Pancreas (tissue), 10 donors: Measurements from ENCODE around the gene EML6. TPM values are rescaled to one million over a fixed set of nuclear protein-coding genes. Genes with fewer than 3 reads are reported as not detected.
A peak's percentile ranks its signal among the peaks of the same experiment; 100 is the strongest.

Experiments
- ATAC-seq, 4 donors: fragments of 200-7000 bp; cut with Tn5 transposase; one replicate each; pipeline versions ENCODE4 v1.8.0 to v1.9.1; 2020; ENCODE audit warnings: mild to moderate bottlenecking in 4 of 4, moderate library complexity in 4 of 4
- DNase-seq, 6 donors: peaks; one replicate each; pipeline ENCODE4 v3.0.0-alpha.2; 2020
- FAIRE-seq: peaks from 2 replicates; lab custom pipeline; 2012; peaks lifted over from hg19 to GRCh38; lab: Jason Lieb, UNC
- H3K27ac ChIP-seq, 4 donors: fragments of 200-600 bp; sonication (generic); 1 replicate in 3 of 4; 2 replicates in 1 of 4; pipeline versions ENCODE4 v1.5.0 to v1.8.0; 2020
- H3K27me3 ChIP-seq, 4 donors: fragments of 200-600 bp; one replicate each; pipeline ENCODE4 v1.8.0; 2021
- H3K36me3 ChIP-seq, 3 donors: fragments of 200-600 bp; sonication (generic) in 1 of 3; one replicate each; pipeline versions ENCODE4 v1.5.0 to v1.8.0; 2020 to 2021
- H3K4me1 ChIP-seq, 3 donors: fragments of 200-600 bp; one replicate each; pipeline ENCODE4 v1.8.0; 2021
- H3K4me3 ChIP-seq, 4 donors: fragments of 200-600 bp; sonication (generic) in 2 of 4; one replicate each; pipeline versions ENCODE4 v1.5.0 to v1.8.0; 2020 to 2021
- H3K9me3 ChIP-seq, 4 donors: fragments of 200-600 bp; one replicate each; pipeline ENCODE4 v1.8.0; 2021
- CTCF ChIP-seq, 4 donors: fragments of 200-600 bp; sonication (generic) in 3 of 4; IDR thresholded peaks; one replicate each; pipeline versions ENCODE4 v1.5.0 to v1.8.0; 2021; ENCODE audit warnings: antibody characterized with exemption in 4 of 4
- WGBS, 2 donors: extraction: QIAGEN DNeasy Blood & Tissue Kit; methylation state at CpG; one replicate each; pipeline ENCODE4 v1.1.7; 2013; 5-methylcytosine and 5-hydroxymethylcytosine counted together
- intact Hi-C, 3 donors: fragments of 100-400 bp; cut with DNase I; formaldehyde crosslinking; loops; one replicate each; pipeline versions ENCODE4 v1.11.1 to v1.14.2; 2022
- polyA plus RNA-seq, 2 donors: library from polyadenylated mRNA; stranded (reverse); fragments of 200-250 nt; gene quantifications; one replicate each; pipeline ENCODE4 v1.2.3, GENCODE V29; 2013
- total RNA-seq, 6 donors: library from RNA; stranded (reverse); fragmentation: NEBNext Ultra II Directional in 4 of 6; extraction: Animal tissue kit (Norgen Biotek cat#: 25700) in 4 of 6; gene quantifications; one replicate each; pipeline versions ENCODE4 v1.2.1 to v1.2.4, GENCODE V29; 2021 to 2023
- donor health status: healthy with polysubstance abuse.
- donor health status: DM: no; HTN: no; CAD: no; lungs with moderate emphysema.
- donor health status: DM: no; HTN: no; CAD: no.
- donor health status: control.
- donor health status: control.
- donor health status: Bipolar disorder and iron deficiency.
- donor health status: DM: yes; HTN: yes; CAD: no.
- donor health status: DM: no; HTN: no; CAD: no.
- donor health status: DM: no; HTN: no; CAD: no.
- donor health status: DM: yes; HTN: yes; CAD: no.

EML6 gene
- total RNA-seq = 1 to 10 TPM; 1.2 to 2.9 (median 2.1) TPM
- polyA plus RNA-seq = 1 to 10 TPM; 2.3 to 4.9 TPM

- Histone ChIP-seq H3K27me3 (no peaks in the 10 kb centered on the region), H3K36me3 (no peaks in the 10 kb centered on the region), H3K9me3 (no peaks in the 10 kb centered on the region), H3K4me3 (peak within 1 kb of the TSS; percentile 65 to 90 (median 75)), H3K4me1 (no peaks in the 10 kb centered on the region), H3K27ac (peak within 1 kb of the TSS; percentile 46 to 63 (median 54))
- ATAC-seq = peak; percentile 97 to 99 (median 98)
- TF ChIP-seq CTCF (IDR thresholded peaks at IDR 0.05) = no peak
- intact Hi-C loops = no loop called here
- DNase-seq = peak; percentile 95 to 99 (median 98)
- FAIRE-seq = peak; percentile 96
- 0% methylated on average over 76 to 90 of the region's 90 CpGs for WGBS, 2 donors
Observed at GRCh38 chr2:54723131-54723995, at the start of gene EML6. Gene EML6, plus strand, starts transcription at chr2:54723662. Its CDS starts 1,400 bp downstream, at chr2:54725062.

- no peak for TF ChIP-seq CTCF (IDR thresholded peaks at IDR 0.05)
- no peaks in the 10 kb centered on the region for H3K27me3 ChIP-seq
- ATAC-seq (no peak), DNase-seq (no peak), FAIRE-seq (no peak)
- WGBS, 2 donors = 88 to 94% methylated on average over 8 of the region's 8 CpGs
- no peaks in the 10 kb centered on the region for H3K36me3 ChIP-seq
- intact Hi-C loops = no loop called here
- H3K4me1 ChIP-seq = peaks cover 0 to 29% (median 8%) of the 10 kb centered on the region in 3 donors
- H3K27ac ChIP-seq = no peak overlapping the region
- no peaks in the 10 kb centered on the region for H3K9me3 ChIP-seq
- H3K4me3 ChIP-seq = no peak overlapping the region
Observed at GRCh38 chr2:54675281-54675680, 48.2 kb upstream of the EML6 start.

GRCh38 chr2:54675738-54676137 is 47.7 kb upstream of the EML6 start:
- TF ChIP-seq CTCF (IDR thresholded peaks at IDR 0.05) = no peak
- peak overlapping the region in 1 of 4 donors; percentile 23 for H3K27ac ChIP-seq
- H3K36me3 ChIP-seq = no peaks in the 10 kb centered on the region
- no peak for FAIRE-seq
- 21 to 29% methylated on average over 11 of the region's 11 CpGs for WGBS, 2 donors
- peak; percentile 39 to 71 (median 60) for ATAC-seq
- DNase-seq = peak; percentile 54 to 84 (median 74)
- no peak overlapping the region for H3K4me3 ChIP-seq
- peaks cover 0 to 27% (median 8%) of the 10 kb centered on the region in 3 donors for H3K4me1 ChIP-seq
- intact Hi-C loops = no loop called here
- H3K27me3 ChIP-seq = no peaks in the 10 kb centered on the region
- H3K9me3 ChIP-seq = no peaks in the 10 kb centered on the region

GRCh38 chr2:54676656-54677055 is 46.8 kb upstream of the EML6 start:
- Histone ChIP-seq H3K9me3 (no peaks in the 10 kb centered on the region), H3K27me3 (no peaks in the 10 kb centered on the region), H3K36me3 (no peaks in the 10 kb centered on the region), H3K4me1 (peaks cover 0 to 27% (median 8%) of the 10 kb centered on the region in 3 donors), H3K4me3 (no peak overlapping the region), H3K27ac (no peak overlapping the region)
- no peak for ATAC-seq
- TF ChIP-seq CTCF (IDR thresholded peaks at IDR 0.05) = no peak
- 57 to 70% methylated on average over 2 of the region's 2 CpGs for WGBS, 2 donors
- intact Hi-C loops = no loop called here
- FAIRE-seq = no peak
- DNase-seq = no peak
